HG03025 (cell line): ENCODE results near the gene TM4SF1.
"Not testable (repeated sequence)": the region's sequence is repeated elsewhere in the genome, so short reads cannot be mapped to it uniquely, and the experiment has no call there.

Experiments
- ATAC-seq: cut with Tn5 transposase; IDR thresholded peaks from one replicate; pipeline ENCODE4 v1.9.1; 2021; ENCODE audit warnings: mild to moderate bottlenecking, moderate library complexity; ENCODE audit not compliant: unreplicated experiment, low FRiP score

TM4SF1 gene

DNA sequence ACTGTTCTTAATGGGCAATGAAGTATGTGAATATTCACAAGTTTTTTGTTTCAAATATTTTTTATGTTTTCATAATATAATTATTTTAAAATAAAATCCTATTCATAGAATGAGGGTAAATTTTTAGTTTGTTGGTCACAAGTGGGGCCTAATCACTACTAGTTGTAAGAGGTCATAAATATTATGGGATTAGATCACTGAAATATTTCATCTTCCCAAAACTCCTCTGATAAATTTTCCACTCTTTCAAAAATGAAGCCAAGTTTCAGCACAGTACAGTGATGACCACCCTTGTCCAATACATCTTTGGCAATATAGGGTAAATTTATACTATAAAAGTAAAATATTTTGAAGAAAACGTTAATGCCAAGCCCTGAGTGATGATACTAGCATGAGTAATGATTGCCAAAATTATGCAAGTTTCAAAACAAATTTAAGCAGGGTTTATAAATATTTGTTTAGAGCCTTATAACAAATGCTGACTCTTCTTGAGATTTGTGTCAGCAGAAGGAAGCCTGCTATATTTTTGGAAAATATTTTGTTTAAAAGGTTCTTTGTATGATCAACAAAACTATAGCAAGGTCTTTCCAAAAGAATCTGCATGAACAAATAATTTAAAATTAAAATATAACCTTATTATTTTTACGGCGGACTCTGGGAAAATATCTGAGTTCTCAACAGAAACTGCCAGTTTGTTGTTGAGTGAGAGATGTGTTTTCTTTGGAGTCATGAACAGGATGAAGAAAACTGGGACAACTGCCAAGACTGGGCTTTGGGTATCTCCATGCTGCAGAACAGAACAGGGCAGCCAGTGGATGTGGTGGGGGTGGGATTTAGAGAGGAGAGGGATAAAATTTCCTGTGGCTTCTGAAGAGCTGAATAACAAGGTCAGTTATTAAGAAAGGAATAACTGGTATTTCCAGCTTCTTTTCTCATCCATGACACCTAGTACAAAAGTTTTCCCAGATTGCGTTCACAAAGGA is 17.9 kb upstream of the TM4SF1 start:
- no peak for ATAC-seq

DNA sequence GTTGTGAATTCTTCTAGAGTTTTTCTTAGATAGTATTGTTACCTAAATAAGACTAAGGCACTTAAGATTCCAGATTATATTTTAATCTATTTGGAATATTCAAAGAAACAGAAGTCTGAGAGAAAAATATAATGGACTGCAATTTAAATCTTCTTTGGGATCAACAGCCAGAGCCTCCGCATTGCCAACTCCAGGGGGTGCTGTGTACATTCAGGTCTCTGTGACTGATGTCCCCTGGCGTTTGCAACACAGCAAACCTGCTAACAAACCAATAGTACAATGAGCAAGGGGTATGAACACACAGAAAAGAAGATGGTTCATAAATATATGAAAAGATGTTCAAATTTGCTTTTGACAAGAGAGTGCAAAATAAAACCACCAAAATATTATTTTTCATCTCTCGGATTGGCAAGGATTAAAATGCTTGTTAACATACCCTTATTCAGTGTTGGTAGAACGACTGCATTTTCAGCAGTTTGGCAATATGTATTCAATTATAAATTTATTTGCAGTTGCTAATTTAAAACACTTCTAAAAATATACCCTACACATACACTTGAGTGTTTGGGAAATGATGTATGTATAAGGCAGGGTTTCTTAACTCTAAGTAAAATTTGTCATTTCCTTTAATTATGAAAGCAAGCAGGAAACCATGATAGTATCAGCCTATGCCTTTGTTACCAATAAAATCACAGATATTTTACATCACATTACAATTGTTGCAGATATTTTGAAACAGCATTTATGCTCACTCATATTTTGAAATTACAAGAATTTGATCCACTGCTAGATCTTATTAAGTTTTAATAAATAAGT is 16.1 kb upstream of the TM4SF1 start:
- peak; percentile 69 for ATAC-seq

DNA sequence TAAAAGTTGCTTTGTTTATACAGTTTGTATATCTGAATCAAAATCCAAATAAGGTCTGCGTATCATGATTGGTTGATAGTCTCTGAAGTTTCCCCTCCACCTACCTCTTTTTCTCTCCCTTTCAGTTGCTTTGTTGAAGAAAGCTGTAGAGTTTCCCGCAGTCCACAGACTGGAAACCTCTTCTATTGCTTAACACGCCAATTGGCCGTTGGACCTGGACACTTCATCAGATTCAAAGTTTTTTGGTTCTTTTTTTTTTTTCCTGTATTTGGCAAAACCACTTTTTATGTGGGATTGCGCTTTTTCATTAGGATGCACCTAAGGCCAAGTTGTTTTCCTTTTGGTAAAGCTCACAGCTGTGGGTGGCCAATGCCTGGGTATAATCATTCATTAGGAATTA is 14.5 kb upstream of the TM4SF1 start:
- no peak for ATAC-seq

DNA sequence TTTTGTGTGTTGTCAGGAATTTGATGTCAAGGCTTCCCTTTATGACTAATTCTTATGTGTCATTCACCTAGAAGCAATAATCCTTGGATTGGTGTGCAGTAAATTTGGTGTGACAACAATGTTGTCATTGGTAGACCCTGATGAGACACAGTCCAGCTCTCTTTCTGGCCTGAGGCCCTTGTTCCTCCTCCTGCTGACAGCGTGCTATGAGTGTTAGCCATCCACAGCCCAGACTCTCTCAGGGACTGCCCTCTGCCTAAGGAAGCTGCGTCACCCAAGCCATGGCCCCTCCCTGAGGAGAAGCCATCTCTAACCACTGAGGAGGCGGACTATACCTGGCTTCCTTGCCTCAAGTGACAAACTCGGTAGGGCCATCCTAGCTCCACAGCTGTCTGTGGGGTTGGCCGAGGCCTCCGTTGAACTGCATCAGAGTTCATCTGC is 13.3 kb upstream of the TM4SF1 start:
- no peak for ATAC-seq

DNA sequence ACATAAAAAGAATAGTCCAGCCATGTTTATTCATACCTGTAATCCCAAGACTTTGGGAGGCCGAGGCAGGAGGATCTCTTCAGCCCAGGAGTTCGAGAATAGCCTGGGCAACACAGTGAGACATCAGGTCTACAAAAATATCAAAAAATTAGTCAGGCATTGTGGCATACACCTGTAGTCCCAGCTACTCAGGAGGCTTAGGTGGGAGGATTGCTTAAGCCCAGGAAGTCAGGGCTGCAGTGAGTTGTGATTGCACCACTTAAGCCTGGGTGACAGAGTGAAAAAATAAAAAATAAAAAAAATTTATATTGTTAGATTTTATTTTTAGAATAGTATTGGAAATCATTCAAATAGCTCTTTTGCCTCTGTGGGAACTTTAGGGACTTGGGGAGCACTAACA is 12.8 kb upstream of the TM4SF1 start:
- ATAC-seq = no peak

DNA sequence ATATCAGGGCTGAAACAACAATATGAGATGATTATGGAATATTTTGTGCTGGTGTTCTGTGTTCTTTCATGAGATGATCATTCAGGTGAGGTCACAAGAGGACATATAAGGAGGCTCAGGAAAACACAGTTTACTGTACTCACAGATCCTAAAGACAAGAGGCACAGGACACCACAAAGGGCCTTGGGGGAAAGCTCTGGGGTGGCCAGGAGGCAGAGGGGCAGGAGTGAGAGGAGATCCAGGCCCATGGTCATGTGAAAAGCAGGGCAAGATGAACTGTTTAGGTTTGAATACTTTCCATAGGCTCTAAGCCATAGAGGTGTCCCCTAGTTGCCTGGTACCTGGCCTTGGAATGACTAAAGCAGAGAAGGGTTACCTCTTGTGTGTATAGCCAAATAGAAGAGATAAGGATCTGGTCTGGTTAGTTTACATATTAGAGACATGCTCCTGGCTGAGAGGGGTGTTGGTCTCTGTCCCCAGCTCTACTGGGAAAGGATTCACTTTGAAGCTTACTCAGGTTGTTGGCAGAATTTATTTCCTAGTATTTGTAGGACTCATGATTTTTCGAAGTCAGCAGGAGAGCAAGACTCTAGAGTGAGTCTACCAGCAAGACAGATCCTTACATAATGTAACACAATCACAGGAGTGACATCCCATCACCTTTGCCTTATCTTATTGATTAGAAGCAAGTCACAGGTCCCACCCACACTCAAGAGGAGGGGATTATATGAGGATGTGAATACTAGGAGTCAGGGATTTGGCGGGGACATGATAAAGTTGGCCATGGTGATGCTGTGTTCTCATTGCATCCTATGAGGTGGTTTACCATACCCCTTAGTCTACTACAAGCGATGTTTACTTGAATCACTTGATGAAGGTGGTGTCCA is 11.3 kb upstream of the TM4SF1 start:
- no peak for ATAC-seq

DNA sequence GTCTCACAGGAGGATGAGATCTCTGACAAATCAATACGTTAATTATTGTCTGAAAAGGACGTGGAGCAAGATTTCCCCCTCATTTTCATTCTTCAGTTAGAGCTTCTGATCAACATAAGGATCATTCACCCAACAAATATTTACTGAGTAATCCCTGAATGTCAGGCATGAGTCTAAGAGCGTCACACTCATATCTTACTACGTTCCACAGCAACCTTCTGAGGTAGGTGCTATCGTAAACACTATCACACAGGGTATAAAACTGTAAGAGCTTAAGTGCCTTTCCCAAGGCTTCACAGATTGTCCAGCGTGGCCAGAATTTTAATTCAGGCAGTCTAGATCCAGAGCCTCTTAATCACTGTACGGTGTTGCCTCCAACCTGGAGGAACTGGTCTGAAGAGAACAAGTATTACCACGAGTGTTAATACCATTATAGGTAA is 10.6 kb upstream of the TM4SF1 start:
- no peak for ATAC-seq

DNA sequence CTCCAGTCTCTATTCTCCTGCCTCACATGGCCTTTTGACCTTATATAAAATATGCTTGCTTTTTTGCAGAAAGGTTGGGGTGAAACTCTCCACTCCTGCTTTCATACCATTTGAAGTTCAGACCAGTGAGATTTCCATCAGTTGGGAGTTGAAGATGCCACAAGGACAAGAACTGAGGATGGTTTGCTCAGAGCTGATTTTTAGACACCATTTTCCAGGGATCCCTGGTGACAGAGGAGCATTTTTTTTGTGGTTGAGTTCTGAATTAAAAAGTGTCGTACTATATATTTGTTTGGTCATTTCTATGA is 8.8 kb upstream of the TM4SF1 start:
- ATAC-seq = no peak

DNA sequence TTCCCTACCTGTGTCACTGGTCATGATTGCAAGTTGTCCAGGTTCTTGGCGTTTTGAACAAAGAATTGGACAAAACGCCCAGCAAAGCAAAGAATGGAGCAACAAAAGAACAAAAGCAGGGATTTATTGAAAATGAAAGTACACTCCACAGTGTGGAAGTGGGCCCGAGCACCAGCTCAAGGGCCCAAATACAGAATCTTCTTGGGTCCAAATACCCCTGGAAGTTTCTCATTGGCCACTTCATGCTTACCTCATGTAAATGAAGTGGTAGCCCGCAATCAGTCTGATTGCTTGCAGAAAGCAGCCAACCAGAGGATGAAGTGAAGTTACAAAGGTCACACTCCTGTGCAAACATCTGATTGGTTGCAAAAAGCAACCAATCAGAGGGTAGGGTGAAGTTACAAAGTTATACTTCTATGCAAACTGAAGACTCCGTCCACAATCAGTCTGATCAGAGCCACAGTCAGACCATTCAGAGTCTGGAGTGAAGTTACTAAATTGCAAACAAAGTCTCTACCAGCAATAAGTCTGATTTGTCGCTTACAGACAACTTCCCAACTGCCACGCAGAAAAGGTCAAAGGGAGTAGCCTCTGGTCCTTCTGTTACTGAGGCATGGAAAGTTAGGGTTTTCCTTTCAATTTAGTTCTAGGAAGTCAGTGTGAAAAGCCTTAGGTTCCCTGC is 8.3 kb upstream of the TM4SF1 start:
- ATAC-seq = no peak

DNA sequence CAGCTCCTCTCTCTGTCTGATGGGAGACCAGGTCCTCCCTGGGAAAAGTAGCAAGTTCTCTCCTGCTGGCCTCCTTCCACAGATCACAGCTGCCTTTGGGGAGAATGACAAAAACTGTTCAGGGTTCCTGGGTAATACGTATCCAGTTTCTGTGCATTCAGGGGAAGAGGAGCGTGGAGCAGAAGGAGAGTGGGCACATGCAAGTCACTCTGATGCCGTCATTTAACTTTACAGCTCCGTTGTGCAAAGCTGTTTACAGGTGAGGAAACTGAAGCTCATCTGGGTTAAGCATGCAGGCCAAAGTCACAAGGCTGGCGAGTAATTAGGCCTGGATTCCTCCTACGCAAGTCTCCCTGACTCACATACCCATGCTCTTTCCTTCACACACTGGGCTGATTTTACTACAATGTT is 7.5 kb upstream of the TM4SF1 start:
- no peak for ATAC-seq

DNA sequence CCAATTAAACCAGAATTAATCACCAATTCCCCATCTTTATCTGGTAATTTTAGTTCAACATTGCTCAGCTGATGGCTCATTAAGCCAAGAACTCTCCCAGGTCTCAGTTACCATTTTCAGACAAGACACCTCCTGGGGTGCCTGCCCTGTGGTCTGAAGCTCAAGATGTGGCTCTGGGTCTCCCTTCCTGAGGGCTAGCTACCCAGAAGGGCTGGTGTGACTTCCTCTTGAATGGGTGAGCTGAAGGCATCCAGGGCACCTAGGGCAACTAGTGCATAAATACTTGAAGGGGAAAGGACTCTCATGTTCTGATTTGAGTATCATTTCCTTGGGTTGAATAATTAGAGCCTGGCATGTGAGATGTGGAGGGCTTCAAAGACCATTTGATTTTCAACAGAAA is 6.7 kb upstream of the TM4SF1 start:
- ATAC-seq = no peak

DNA sequence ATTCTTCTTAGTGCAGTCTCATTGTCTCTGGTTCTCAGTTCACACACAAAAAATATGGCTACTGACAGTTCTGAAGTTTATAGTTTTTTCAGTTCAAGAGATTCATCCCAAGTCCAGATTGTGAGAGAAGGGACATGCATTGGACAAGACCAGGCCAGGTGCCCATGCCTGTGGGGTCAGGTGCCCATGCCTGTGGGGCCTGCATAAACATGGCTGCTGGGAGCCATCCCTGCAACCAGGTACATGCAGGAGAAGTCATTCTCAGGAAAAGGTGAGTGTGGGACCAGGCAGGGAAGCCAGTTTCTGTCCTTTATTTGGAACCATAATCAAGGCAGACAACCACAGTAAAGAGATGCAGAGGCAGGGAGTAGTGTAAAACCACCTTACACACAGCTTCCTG is 6.3 kb upstream of the TM4SF1 start:
- no peak for ATAC-seq

DNA sequence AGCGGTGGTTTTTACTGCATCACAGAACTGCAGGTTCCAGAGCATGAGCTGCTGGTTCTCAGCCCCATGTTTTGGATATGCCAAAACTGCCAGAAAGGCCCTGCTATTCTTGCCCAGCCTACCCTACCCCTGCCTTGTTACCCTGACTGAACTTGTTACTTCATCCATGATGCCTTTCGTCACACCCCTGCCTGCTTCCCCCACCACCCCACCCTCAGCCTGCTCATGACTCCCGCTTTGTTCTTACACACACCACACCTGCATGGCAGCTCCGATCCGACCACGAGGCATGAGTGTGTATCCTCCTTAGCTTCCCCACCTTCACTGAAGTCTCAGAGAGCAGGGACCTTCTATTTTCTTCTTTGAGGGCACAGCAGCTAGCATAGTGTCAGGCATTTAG is 5.1 kb upstream of the TM4SF1 start:
- ATAC-seq = no peak

DNA sequence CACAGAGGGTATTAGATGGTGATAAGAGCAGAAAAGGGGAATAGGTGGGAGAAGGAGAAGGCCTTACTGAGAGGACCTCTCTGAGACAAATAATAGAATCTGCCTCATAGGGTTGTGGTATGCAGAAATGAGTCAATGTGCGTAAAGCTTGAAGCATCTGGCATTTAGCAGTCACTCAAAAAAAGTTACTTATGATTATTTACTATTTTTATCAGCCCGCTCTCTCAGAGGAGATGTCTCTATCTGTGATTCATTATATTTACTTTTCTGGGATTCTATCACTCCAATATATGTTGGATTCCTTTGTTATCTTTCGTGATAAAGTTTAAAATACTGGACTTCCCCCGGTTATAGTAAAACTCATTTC is 4.6 kb upstream of the TM4SF1 start:
- no peak for ATAC-seq

DNA sequence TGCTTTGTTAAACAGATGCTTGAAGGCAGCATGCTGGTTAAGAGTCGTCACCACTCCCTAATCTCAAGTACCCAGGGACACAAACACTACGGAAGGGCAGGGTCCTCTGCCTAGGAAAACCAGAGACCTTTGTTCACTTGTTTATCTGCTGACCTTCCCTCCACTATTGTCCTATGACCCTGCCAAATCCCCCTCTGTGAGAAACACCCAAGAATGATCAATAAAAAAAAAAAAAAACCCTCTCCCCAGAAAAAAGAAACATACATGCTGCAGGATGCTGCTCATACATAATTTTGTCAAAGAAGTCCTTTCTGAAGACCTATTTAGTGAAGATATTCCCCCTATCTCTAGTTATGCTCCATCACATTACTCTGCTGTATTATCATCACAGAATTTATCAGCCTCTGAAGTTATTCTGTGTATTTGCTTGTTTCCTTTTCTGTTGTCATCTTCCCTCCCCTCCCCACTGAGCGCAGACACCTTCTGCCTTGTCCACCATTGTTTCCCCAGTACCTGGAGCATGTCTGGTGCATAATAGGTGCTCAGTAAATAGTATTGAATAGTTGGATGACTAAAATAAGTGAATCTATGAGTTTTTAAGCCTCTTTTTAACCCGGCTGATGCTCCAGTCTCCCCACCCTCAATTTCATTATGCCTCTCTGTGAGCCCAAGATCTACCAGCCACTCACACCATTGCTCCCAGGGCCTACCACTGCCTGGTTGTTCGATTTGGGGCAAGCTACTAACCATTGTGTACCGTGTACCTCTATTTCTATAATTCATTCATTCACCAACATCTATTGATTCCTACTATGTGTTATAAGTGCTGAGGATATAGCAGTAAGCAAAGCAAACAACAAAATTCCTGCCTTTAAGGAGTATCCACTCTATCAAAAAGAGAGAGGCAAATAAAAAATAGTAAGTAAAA is 4.0 kb upstream of the TM4SF1 start:
- ATAC-seq = no peak

DNA sequence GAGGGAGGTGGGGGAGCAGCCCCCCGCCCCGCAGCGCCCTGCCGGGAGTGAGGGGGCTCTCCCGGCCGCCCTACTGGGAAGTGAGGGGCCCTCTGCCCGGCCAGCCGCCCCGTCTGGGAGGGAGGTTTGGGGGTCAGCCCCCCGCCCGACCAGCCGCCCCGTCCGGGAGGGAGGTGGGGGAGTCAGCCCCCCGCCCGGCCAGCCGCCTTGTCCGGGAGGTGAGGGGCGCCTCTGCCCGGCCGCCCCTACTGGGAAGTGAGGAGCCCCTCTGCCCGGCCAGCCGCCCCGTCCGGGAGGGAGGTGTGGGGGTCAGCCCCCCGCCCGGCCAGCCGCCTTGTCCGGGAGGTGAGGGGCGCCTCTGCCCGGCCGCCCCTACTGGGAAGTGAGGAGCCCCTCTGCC is 2.8 kb upstream of the TM4SF1 start:
- not testable (repeated sequence) for ATAC-seq

DNA sequence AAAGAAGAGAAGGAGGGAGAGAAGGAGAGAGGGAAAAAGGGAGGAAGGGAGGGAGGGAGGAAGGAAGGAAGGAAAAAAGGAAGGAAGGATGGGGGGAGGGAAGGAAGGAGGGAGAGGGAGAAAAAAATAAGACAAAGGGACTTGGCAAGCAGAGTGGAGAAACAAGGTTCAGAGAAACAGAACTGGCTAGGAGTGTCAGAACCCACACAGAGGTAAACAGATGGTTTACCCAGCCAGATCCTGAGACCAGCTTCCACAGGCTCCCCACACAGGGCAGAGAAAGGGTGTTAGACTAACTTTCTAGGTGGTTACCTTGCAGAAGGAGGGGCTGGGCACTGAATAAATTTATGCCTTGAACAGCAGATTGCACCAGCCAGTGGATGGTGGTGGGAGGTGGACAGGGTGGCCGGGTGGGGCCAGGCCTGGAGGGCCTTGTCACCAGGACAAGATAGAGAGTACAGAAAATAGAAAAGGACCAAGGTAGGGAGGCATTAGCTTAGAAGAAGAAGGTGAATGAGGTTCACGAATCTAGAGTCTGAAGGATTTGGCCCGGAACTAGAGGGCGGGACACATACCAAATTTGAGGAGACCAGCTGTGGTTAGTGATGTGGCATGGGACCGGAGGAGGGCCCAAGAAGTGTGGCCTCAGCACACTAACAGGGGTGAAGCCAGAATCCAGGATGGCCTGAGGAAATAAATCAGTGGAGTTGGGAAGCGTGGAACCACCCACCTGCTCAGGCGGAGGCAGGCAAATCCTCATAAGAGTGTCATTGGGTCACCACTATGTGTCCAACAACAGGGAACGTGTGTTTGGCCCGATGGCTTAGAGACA is 1.2 kb upstream of the TM4SF1 start:
- no peak for ATAC-seq

DNA sequence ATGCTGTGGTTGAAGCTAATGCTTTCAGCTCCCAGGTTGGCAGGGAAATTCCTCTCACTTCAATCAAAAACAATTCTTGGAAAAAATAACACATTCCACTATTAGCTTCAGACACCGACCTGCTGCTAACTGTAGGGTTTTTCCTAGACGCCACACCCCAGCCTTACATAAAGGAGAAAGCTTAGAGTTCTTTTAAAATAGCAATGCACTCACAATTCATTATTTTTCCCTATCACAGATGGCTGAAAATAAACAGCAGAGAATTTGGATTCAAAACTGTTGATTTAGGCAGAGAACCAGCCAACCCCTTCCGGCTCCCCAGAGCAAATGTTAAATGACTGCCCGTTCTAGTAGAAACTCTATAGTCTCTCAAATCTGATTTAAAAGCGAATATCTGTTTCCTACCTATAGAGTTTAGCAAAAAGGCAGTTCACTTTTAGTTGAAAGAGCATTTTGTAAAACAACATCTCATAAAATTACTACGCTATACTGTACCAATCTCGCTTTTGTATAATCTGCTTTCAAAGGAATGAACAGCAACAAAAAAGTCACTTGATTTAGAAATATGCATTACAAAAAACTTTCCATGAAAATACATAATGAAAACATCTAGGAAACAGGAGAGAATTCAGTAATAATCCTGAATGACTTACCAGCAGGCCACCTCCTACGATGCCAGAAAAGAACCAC is 586 bp downstream of the TM4SF1 start:
- no peak for ATAC-seq
